H9 (cell line): ENCODE results near the gene TMEM271. TPM values are rescaled to one million over a fixed set of nuclear protein-coding genes. Genes with fewer than 3 reads are reported as not detected.

Experiments
- DNase-seq: peaks from one replicate; pipeline ENCODE4 v3.0.0-alpha.2; 2017
- H2AFZ ChIP-seq: one replicate; pipeline ENCODE4 v1.6.1; 2013; ENCODE audit warnings: mild to moderate bottlenecking, low read length, control low read depth, moderate library complexity
- H2AK5ac ChIP-seq: 2 replicates; pipeline ENCODE4 v1.6.1; 2013; ENCODE audit warnings: low read length, control low read depth, mixed read lengths; ENCODE audit not compliant: insufficient read length
- H2BK120ac ChIP-seq: one replicate; pipeline ENCODE4 v1.6.1; 2013; ENCODE audit warnings: low read depth, mild to moderate bottlenecking, low read length, control low read depth, inconsistent platforms; ENCODE audit not compliant: poor library complexity, severe bottlenecking
- H2BK12ac ChIP-seq: 2 replicates; pipeline ENCODE4 v1.6.1; 2013; ENCODE audit warnings: low read length, control low read depth, mixed read lengths, low read depth; ENCODE audit not compliant: insufficient read length
- H2BK15ac ChIP-seq: 2 replicates; pipeline ENCODE4 v1.6.1; 2013; ENCODE audit warnings: low read depth, low read length, control low read depth
- H2BK20ac ChIP-seq: one replicate; pipeline ENCODE4 v1.6.1; 2013; ENCODE audit warnings: low read depth, mild to moderate bottlenecking, low read length, control low read depth, inconsistent platforms; ENCODE audit not compliant: poor library complexity, severe bottlenecking
- H2BK5ac ChIP-seq: 2 replicates; pipeline ENCODE4 v1.6.1; 2013; ENCODE audit warnings: low read length, control low read depth, mixed read lengths; ENCODE audit not compliant: insufficient read length
- H3K14ac ChIP-seq: 2 replicates; pipeline ENCODE4 v1.6.1; 2013; ENCODE audit warnings: low read length, control low read depth; ENCODE audit not compliant: insufficient read depth
- H3K18ac ChIP-seq: 2 replicates; pipeline ENCODE4 v1.6.1; 2013; ENCODE audit warnings: low read depth, mild to moderate bottlenecking, mixed read lengths, low read length, control low read depth; ENCODE audit not compliant: insufficient read length
- H3K23ac ChIP-seq: 2 replicates; pipeline ENCODE4 v1.6.1; 2013; ENCODE audit warnings: low read length, control low read depth, mixed read lengths, low read depth; ENCODE audit not compliant: insufficient read length
- H3K23me2 ChIP-seq: 2 replicates; pipeline ENCODE4 v1.6.1; 2013; ENCODE audit warnings: low read depth, mild to moderate bottlenecking, mixed read lengths, low read length, control low read depth; ENCODE audit not compliant: insufficient read length, poor library complexity, severe bottlenecking
- H3K27ac ChIP-seq: 2 replicates; pipeline ENCODE4 v1.5.1; 2013; ENCODE audit warnings: low read length, control low read depth, mixed read lengths, low read depth; ENCODE audit not compliant: insufficient read length
- H3K27me3 ChIP-seq: 2 replicates; pipeline ENCODE4 v1.6.1; 2013; ENCODE audit warnings: low read length, control low read depth, inconsistent platforms; ENCODE audit not compliant: insufficient read depth
- H3K4ac ChIP-seq: 2 replicates; pipeline ENCODE4 v1.6.1; 2013; ENCODE audit warnings: low read depth, mild to moderate bottlenecking, control low read depth, inconsistent platforms, low read length, moderate library complexity
- H3K4me1 ChIP-seq: 2 replicates; pipeline ENCODE4 v1.6.1; 2013; ENCODE audit warnings: low read length, control low read depth, inconsistent platforms; ENCODE audit not compliant: insufficient read depth
- H3K4me2 ChIP-seq: 2 replicates; pipeline ENCODE4 v1.6.1; 2013; ENCODE audit warnings: low read length, control low read depth, mixed read lengths; ENCODE audit not compliant: insufficient read length, insufficient read depth
- H3K56ac ChIP-seq: 2 replicates; pipeline ENCODE4 v1.6.1; 2013; ENCODE audit warnings: low read depth, mild to moderate bottlenecking, mixed read lengths, low read length, control low read depth; ENCODE audit not compliant: insufficient read length
- H3K79me1 ChIP-seq: 2 replicates; pipeline ENCODE4 v1.6.1; 2013; ENCODE audit warnings: low read depth, mild to moderate bottlenecking, moderate library complexity, low read length, control low read depth, inconsistent platforms; ENCODE audit not compliant: insufficient read depth, poor library complexity, severe bottlenecking
- H3K79me2 ChIP-seq: 2 replicates; pipeline ENCODE4 v1.6.1; 2013; ENCODE audit warnings: low read length, control low read depth, inconsistent platforms; ENCODE audit not compliant: insufficient read depth
- H3K9ac ChIP-seq: 2 replicates; pipeline ENCODE4 v1.6.1; 2013; ENCODE audit warnings: low read length, control low read depth, mixed read lengths; ENCODE audit not compliant: insufficient read length; ENCODE audit errors: extremely low read depth
- H3K9me3 ChIP-seq: one replicate; pipeline ENCODE4 v1.6.1; 2013; ENCODE audit warnings: low read depth, low read length, inconsistent platforms; ENCODE audit not compliant: control insufficient read depth
- H3T11ph ChIP-seq: one replicate; pipeline ENCODE4 v1.6.1; 2013; ENCODE audit warnings: mild to moderate bottlenecking, low read length, control low read depth, inconsistent platforms
- H4K20me1 ChIP-seq: one replicate; pipeline ENCODE4 v1.6.1; 2013; ENCODE audit not compliant: control insufficient read depth, insufficient read length, insufficient read depth
- H4K5ac ChIP-seq: 2 replicates; pipeline ENCODE4 v1.6.1; 2013; ENCODE audit warnings: low read depth, mild to moderate bottlenecking, mixed read lengths, low read length, control low read depth; ENCODE audit not compliant: insufficient read length
- H4K8ac ChIP-seq: replicated peaks from 2 replicates; pipeline ENCODE4 v1.6.1; 2013; ENCODE audit warnings: low read length, control low read depth, mixed read lengths, low read depth; ENCODE audit not compliant: insufficient read length
- H4K91ac ChIP-seq: 2 replicates; pipeline ENCODE4 v1.6.1; 2013; ENCODE audit warnings: low read depth, mild to moderate bottlenecking, moderate library complexity, mixed read lengths, low read length, control low read depth; ENCODE audit not compliant: insufficient read length
- H3K27ac Mint-ChIP-seq, 3 experiments: 2 replicates in 2 of 3; 3 replicates in 1 of 3; pipeline ENCODE4 v1.8.0; 2020 to 2021; ENCODE audit warnings: mixed read lengths in 3 of 3, mild to moderate bottlenecking in 1 of 3, moderate library complexity in 1 of 3
- H3K27me3 Mint-ChIP-seq: 2 replicates; pipeline ENCODE4 v1.8.0; 2021; ENCODE audit warnings: low read depth, mild to moderate bottlenecking, moderate library complexity, mixed read lengths
- H3K36me3 Mint-ChIP-seq, 3 experiments: 2 replicates in 2 of 3; 3 replicates in 1 of 3; pipeline ENCODE4 v1.8.0; 2020 to 2021; ENCODE audit warnings: low read depth in 3 of 3, mixed read lengths in 3 of 3; ENCODE audit not compliant: insufficient read depth in 1 of 3
- H3K4me1 Mint-ChIP-seq, 2 experiments: 2 replicates each; pipeline ENCODE4 v1.8.0; 2020; ENCODE audit warnings: mixed read lengths in 2 of 2
- H3K4me3 Mint-ChIP-seq, 2 experiments: 2 replicates in 1 of 2; 3 replicates in 1 of 2; pipeline ENCODE4 v1.8.0; 2020 to 2021; ENCODE audit warnings: mild to moderate bottlenecking in 2 of 2, mixed read lengths in 2 of 2, moderate library complexity in 1 of 2
- H3K9me3 Mint-ChIP-seq, 2 experiments: 2 replicates in 1 of 2; 3 replicates in 1 of 2; pipeline ENCODE4 v1.8.0; 2020; ENCODE audit warnings: mild to moderate bottlenecking in 2 of 2, mixed read lengths in 2 of 2, moderate library complexity in 1 of 2
- CTCF ChIP-seq: fragments of 200-600 bp; sonication (generic); conservative IDR thresholded peaks from 3 replicates; pipeline ENCODE4 v1.8.0; 2021; ENCODE audit warnings: antibody characterized with exemption, mild to moderate bottlenecking
- WGBS: extraction: QIAGEN DNeasy Blood & Tissue Kit; methylation state at CpG from one replicate; pipeline ENCODE4 v1.1.7; 2013; ENCODE audit warnings: missing lambda C conversion rate, low lambda C conversion rate, mixed read lengths; ENCODE audit not compliant: insufficient read length; ENCODE audit errors: extremely low coverage; 5-methylcytosine and 5-hydroxymethylcytosine counted together
- total RNA-seq: library from RNA; stranded (reverse); gene quantifications from 2 replicates; pipeline ENCODE4 v1.2.1, GENCODE V29; 2021

The TMEM271 gene
- total RNA-seq, 1 experiment from 2014 or later: 0.09 TPM

- Mint-ChIP-seq H3K9me3 (peaks cover 13 to 17% of the 10 kb centered on the region in 2 experiments), H3K36me3 (peaks cover 0 to 3% (median 0%) of the 10 kb centered on the region in 3 experiments; a peak in 2 of 7 replicates), H3K4me1 (peaks cover 11 to 22% of the 10 kb centered on the region in 2 experiments), H3K27ac (no peak overlapping the region), H3K4me3 (no peak overlapping the region), H3K27me3 (peaks cover 80% of the 10 kb centered on the region)
- Histone ChIP-seq H3K4me2 (no peak overlapping the region), H2BK5ac (no peak overlapping the region), H3K56ac (no peak overlapping the region), H2BK20ac (no peak overlapping the region), H3K27ac (no peak overlapping the region), H3K4ac (no peak overlapping the region), H2AFZ (no peak overlapping the region), H3K79me1 (no peaks in the 10 kb centered on the region), H3K27me3 (peaks cover 22% of the 10 kb centered on the region), H4K20me1 (no peaks in the 10 kb centered on the region), H3K9ac (no peak overlapping the region), H3T11ph (no peak overlapping the region), H2AK5ac (no peak overlapping the region), H3K79me2 (no peaks in the 10 kb centered on the region), H2BK120ac (no peak overlapping the region), H2BK15ac (no peak overlapping the region), H4K5ac (no peak overlapping the region), H3K14ac (no peak overlapping the region), H4K91ac (no peak overlapping the region), H3K4me1 (0 out of 2 replicates have a peak, but pooled peaks cover 5% of the 10 kb centered on the region), H2BK12ac (no peak overlapping the region), H3K9me3 (no peaks in the 10 kb centered on the region), H3K23ac (no peak overlapping the region), H3K23me2 (peaks cover 15% of the 10 kb centered on the region), H4K8ac (no peak overlapping the region), H3K18ac (no peak overlapping the region)
- no CpG with 5 or more reads among the region's 9 CpGs for WGBS
- no peak for TF ChIP-seq CTCF
- no peak for DNase-seq
Observed at GRCh38 chr4:581753-582361, 5.8 kb upstream of the TMEM271 start.
